ENCODE results near the gene CYP27B1. TPM values are rescaled to one million over a fixed set of nuclear protein-coding genes. Genes with fewer than 3 reads are reported as not detected.

The CYP27B1 gene
- total and polyA plus RNA-seq, 9 of the 15 experiments (the other 6 are each of a cell fraction or from before 2014, with no cell fraction given), result 0.18 to 4.2 (median 1.8) TPM

GRCh38 chr12:57803319-57803893, 36.5 kb upstream of the CYP27B1 start:
- Histone ChIP-seq H3K4me2 (ENCODE audit: insufficient read depth, low read length) (no peak overlapping the region), H3K4me1 (replicated peaks in 1 of 2; ENCODE audit: control insufficient read depth in 2 of 2, insufficient read depth in 2 of 2, low read length in 2 of 2) (no peaks in the 10 kb centered on the region), H3K27me3 (ENCODE audit: control insufficient read depth in 2 of 2, insufficient read depth in 2 of 2, low read length in 2 of 2) (no peaks in the 10 kb centered on the region), H3K9me1 (ENCODE audit: control insufficient read depth, insufficient read depth, low read length) (no peaks in the 10 kb centered on the region), H2AFZ (ENCODE audit: low read depth, low read length) (no peak overlapping the region), H4K20me1 (replicated peaks; ENCODE audit: control insufficient read depth, insufficient read depth, low read length) (no peaks in the 10 kb centered on the region), H3K4me3 (no peak overlapping the region), H3K36me3 (ENCODE audit: control insufficient read depth, insufficient read depth, low read length) (peaks cover 34% of the 10 kb centered on the region; the same call in 2 of the 3 replicates), H3K9me3 (replicated peaks; ENCODE audit: control insufficient read depth, insufficient read depth, low read depth, low read length) (no peaks in the 10 kb centered on the region), H3K79me2 (ENCODE audit: control insufficient read depth, insufficient read depth, low read length) (no peaks in the 10 kb centered on the region), H3K9ac (ENCODE audit: insufficient read depth in 1 of 2, low read depth in 2 of 2, low read length in 2 of 2) (no peak overlapping the region), H3K27ac (ENCODE audit: extremely low read depth, low read depth, low read length) (no peak overlapping the region)
- FAIRE-seq (peak; percentile 79), DNase-seq (ENCODE audit: extremely low read depth in 1 of 4, low spot score in 3 of 4) (peak; percentile 43 to 63 (median 52)), ATAC-seq (peak; percentile 82)
- no TSS peak for BruUV-seq (replicated peaks)
- intact Hi-C loops (cut with micrococcal nuclease), result loop anchor here (1.0 kb wide), 1 partner anchor 102 kb away; no protein-coding TSS in a partner anchor
- in situ Hi-C loops (cut with MboI), result no loop called here
- CTCF ChIA-PET (ENCODE audit: low intra/inter-chr PET ratio), result interaction anchor here (0.7 to 2.7 kb wide), 2 partner anchors 100 to 102 kb away, joined by 3 to 23 read pairs; no protein-coding TSS in a partner anchor
- 42% methylated on average over 9 of the region's 9 CpGs for WGBS (ENCODE audit: insufficient coverage, low coverage, missing lambda C conversion rate)
- POLR2A ChIA-PET, result interaction anchor here (0.9 to 2.5 kb wide), 3 partner anchors 10 to 33 kb away, joined by 3 to 7 read pairs (median 4); no protein-coding TSS in a partner anchor
- TF ChIP-seq ZBTB11 (CRISPR knock-in tag; IDR thresholded peaks at IDR 0.05), result no peak
- peak; percentile 70 to 89 (median 76) for TF ChIP-seq CTCF (IDR thresholded peaks at IDR 0.05 in 2 of 3, conservative IDR thresholded peaks at IDR 0.05 in 1 of 3; ENCODE audit: insufficient read depth in 2 of 3, low read depth in 1 of 3, low read length in 3 of 3)
- no peak for TF ChIP-seq BRCA1 (IDR thresholded peaks at IDR 0.05)
- TF ChIP-seq BRCA1 (CRISPR knock-in tag; IDR thresholded peaks at IDR 0.05), result no peak
- TF ChIP-seq REST (IDR thresholded peaks at IDR 0.05; ENCODE audit: borderline replicate concordance), result peak; percentile 52; the same call in 1 of the 2 replicates
- TF ChIP-seq REST (CRISPR knock-in tag; IDR thresholded peaks at IDR 0.05; ENCODE audit: low read depth), result no peak
- no peak for TF ChIP-seq SAFB (IDR thresholded peaks at IDR 0.05; ENCODE audit: borderline replicate concordance, low read depth, low read length)
